Measurements from ENCODE around the gene ZCCHC13. TPM values are rescaled to one million over a fixed set of nuclear protein-coding genes. Genes with fewer than 3 reads are reported as not detected.

ZCCHC13 gene
- polyA plus RNA-seq, 3 donors = not detected

DNA sequence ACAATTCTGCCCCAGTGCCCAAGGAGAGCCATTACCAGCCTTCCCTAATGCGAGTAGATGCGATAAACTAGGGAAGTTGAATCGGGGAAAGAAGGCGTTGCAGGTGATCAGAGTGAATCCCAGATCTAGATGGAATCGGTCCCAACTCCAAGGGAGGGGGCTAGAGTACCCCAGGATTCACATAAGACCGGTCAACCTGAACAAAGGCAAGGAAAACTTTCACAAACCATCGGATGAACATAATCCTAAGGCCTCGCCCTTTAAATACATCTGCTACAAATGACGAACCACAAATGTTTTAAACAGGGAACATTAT is 11.2 kb upstream of the ZCCHC13 start:
- intact Hi-C loops (cut with micrococcal nuclease) = loop anchor here in 1 of 2 donors (10.0 kb wide), 1 partner anchor 52 kb away; no protein-coding TSS in a partner anchor
- Histone ChIP-seq H3K4me2 (replicated peaks; ENCODE audit: extremely low read depth, low read length, poor library complexity, severe bottlenecking) (peak overlapping the region; percentile 85), H3K27me3 (ENCODE audit: control insufficient read depth in 2 of 2, insufficient read depth in 2 of 2, low read length in 2 of 2) (no peaks in the 10 kb centered on the region), H3K4me1 (ENCODE audit: control insufficient read depth in 1 of 2, insufficient read depth in 2 of 2, low read length in 2 of 2) (peaks cover 0 to 7% of the 10 kb centered on the region in 2 donors), H3K4me3 (replicated peaks in 1 of 3; ENCODE audit: low read depth in 2 of 3, low read length in 3 of 3) (peak overlapping the region; percentile 64 to 80 (median 76)), H3K9me3 (replicated peaks in 1 of 2; ENCODE audit: control insufficient read depth in 1 of 2, insufficient read depth in 1 of 2, low read length in 2 of 2) (no peaks in the 10 kb centered on the region), H3K27ac (ENCODE audit: low read depth in 1 of 2, low read length in 2 of 2) (peak overlapping the region; percentile 84 to 92), H2AFZ (ENCODE audit: insufficient read depth, low read depth, low read length, poor library complexity, severe bottlenecking) (peak overlapping the region; percentile 70), H3K79me2 (ENCODE audit: insufficient read depth, low read length) (peaks cover 46% of the 10 kb centered on the region), H4K20me1 (ENCODE audit: insufficient read depth, low read length) (no peaks in the 10 kb centered on the region), H3K36me3 (replicated peaks in 1 of 2; ENCODE audit: control insufficient read depth in 1 of 2, insufficient read depth in 2 of 2, low read length in 2 of 2) (no peaks in the 10 kb centered on the region), H3K9ac (ENCODE audit: insufficient read depth, low read length, poor library complexity, severe bottlenecking) (peak overlapping the region; percentile 68)
- peaks cover 19% of the 10 kb centered on the region for H3K4me1 Mint-ChIP-seq
- peak overlapping the region; percentile 94 to 98 for H3K4me3 Mint-ChIP-seq
- H3K27me3 Mint-ChIP-seq (ENCODE audit: low read depth in 3 of 3) = peaks cover 0 to 8% (median 0%) of the 10 kb centered on the region in 3 donors
- TF ChIP-seq, protein P1, sequence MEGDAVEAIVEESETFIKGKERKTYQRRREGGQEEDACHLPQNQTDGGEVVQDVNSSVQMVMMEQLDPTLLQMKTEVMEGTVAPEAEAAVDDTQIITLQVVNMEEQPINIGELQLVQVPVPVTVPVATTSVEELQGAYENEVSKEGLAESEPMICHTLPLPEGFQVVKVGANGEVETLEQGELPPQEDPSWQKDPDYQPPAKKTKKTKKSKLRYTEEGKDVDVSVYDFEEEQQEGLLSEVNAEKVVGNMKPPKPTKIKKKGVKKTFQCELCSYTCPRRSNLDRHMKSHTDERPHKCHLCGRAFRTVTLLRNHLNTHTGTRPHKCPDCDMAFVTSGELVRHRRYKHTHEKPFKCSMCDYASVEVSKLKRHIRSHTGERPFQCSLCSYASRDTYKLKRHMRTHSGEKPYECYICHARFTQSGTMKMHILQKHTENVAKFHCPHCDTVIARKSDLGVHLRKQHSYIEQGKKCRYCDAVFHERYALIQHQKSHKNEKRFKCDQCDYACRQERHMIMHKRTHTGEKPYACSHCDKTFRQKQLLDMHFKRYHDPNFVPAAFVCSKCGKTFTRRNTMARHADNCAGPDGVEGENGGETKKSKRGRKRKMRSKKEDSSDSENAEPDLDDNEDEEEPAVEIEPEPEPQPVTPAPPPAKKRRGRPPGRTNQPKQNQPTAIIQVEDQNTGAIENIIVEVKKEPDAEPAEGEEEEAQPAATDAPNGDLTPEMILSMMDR (IDR thresholded peaks at IDR 0.05) = no peak
- peaks cover 0 to 8% of the 10 kb centered on the region in 2 donors for H3K36me3 Mint-ChIP-seq
- 0% methylated on average over 5 of the region's 9 CpGs for WGBS (ENCODE audit: insufficient coverage)
- no peak for DNase-seq
- H3K9me3 Mint-ChIP-seq = peaks cover 0 to 20% (median 4%) of the 10 kb centered on the region in 7 donors
- peak overlapping the region; percentile 94 to 99 (median 96) for H3K27ac Mint-ChIP-seq

DNA sequence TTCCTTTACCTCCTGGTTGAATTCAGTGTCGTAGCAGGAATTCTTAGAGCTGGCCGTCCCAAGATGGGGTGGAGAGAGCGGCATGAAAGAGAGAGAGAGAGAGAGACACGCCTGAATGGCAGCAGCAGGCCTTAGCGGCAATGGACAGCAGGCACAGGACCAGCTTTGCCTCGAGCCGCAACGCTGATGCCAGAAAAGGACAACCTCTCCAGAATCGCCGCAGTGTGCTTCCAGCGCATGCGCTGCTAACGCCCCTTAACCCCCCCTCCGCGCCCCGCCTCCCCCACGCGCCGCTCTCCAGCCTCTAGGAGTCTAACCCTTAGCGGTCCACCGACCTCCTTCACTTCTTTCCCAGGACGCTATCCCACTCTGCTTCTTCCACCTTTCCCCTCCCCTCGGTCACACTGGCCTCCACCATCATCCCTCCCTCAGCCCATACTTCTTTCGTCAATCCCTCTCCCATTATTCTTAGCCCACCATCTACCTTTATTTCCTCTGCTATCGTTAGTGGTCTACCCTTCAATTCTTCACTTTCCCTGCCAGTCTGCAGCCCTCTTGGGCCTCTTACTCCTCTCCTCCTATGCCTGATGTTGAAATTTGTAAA is 10.5 kb upstream of the ZCCHC13 start:
- Mint-ChIP-seq H3K27me3 (ENCODE audit: low read depth in 3 of 3) (peaks cover 0 to 8% (median 0%) of the 10 kb centered on the region in 3 donors), H3K36me3 (peaks cover 0 to 8% of the 10 kb centered on the region in 2 donors), H3K27ac (peak overlapping the region; percentile 76 to 99 (median 95)), H3K9me3 (peaks cover 0 to 22% (median 4%) of the 10 kb centered on the region in 7 donors), H3K4me3 (peak overlapping the region; percentile 94 to 98), H3K4me1 (peaks cover 17% of the 10 kb centered on the region)
- H3K27ac ChIP-seq (ENCODE audit: low read depth in 1 of 2, low read length in 2 of 2) = peak overlapping the region; percentile 64 to 84
- H3K4me3 ChIP-seq (replicated peaks in 1 of 3; ENCODE audit: low read depth in 2 of 3, low read length in 3 of 3) = peak overlapping the region; percentile 64 to 80 (median 76)
- peaks cover 0 to 7% of the 10 kb centered on the region in 2 donors for H3K4me1 ChIP-seq (ENCODE audit: control insufficient read depth in 1 of 2, insufficient read depth in 2 of 2, low read length in 2 of 2)
- H4K20me1 ChIP-seq (ENCODE audit: insufficient read depth, low read length) = no peaks in the 10 kb centered on the region
- H3K27me3 ChIP-seq (ENCODE audit: control insufficient read depth in 2 of 2, insufficient read depth in 2 of 2, low read length in 2 of 2) = no peaks in the 10 kb centered on the region
- peak overlapping the region; percentile 70 for H2AFZ ChIP-seq (ENCODE audit: insufficient read depth, low read depth, low read length, poor library complexity, severe bottlenecking)
- H3K79me2 ChIP-seq (ENCODE audit: insufficient read depth, low read length) = peaks cover 39% of the 10 kb centered on the region
- H3K36me3 ChIP-seq (replicated peaks in 1 of 2; ENCODE audit: control insufficient read depth in 1 of 2, insufficient read depth in 2 of 2, low read length in 2 of 2) = no peaks in the 10 kb centered on the region
- intact Hi-C loops (cut with micrococcal nuclease) = loop anchor here in 1 of 2 donors (10.0 kb wide), 1 partner anchor 51 kb away; no protein-coding TSS in a partner anchor
- H3K9ac ChIP-seq (ENCODE audit: insufficient read depth, low read length, poor library complexity, severe bottlenecking) = peak overlapping the region; percentile 68
- peak; percentile 47 to 64 (median 62) for DNase-seq
- H3K9me3 ChIP-seq (replicated peaks in 1 of 2; ENCODE audit: control insufficient read depth in 1 of 2, insufficient read depth in 1 of 2, low read length in 2 of 2) = no peaks in the 10 kb centered on the region
- WGBS (ENCODE audit: insufficient coverage) = 0% methylated on average over 2 of the region's 25 CpGs
- peak overlapping the region; percentile 85 for H3K4me2 ChIP-seq (replicated peaks; ENCODE audit: extremely low read depth, low read length, poor library complexity, severe bottlenecking)
- TF ChIP-seq, protein P1 (IDR thresholded peaks at IDR 0.05) = no peak

Measured in CD14-positive monocyte (primary cell).